ENCODE results near the gene COLEC12. TPM values are rescaled to one million over a fixed set of nuclear protein-coding genes. Genes with fewer than 3 reads are reported as not detected.

Gene COLEC12
- total RNA-seq, 1 experiment from 2014 or later = not detected

GRCh38 chr18:398935-399630, 101.4 kb downstream of the COLEC12 start:
- BruUV-seq (replicated peaks) = no TSS peak
- H2AFZ ChIP-seq = no peak overlapping the region
- DNase-seq = peak in 1 of 2 experiments; percentile 58
- intact Hi-C loops (cut with micrococcal nuclease; ENCODE audit: unreplicated experiment) = no loop called here
- peaks cover 71% of the 10 kb centered on the region for H3K27me3 ChIP-seq (ENCODE audit: insufficient read depth, low read depth)
- no peaks in the 10 kb centered on the region for H4K20me1 ChIP-seq (ENCODE audit: insufficient read depth)
- no peak overlapping the region for H3K27ac ChIP-seq
- H3K4me1 ChIP-seq (replicated peaks; ENCODE audit: insufficient read depth) = no peaks in the 10 kb centered on the region
- H3K36me3 ChIP-seq (ENCODE audit: low read depth) = no peaks in the 10 kb centered on the region
- peak overlapping the region; percentile 9; the same call in 1 of the 2 replicates for H3K4me2 ChIP-seq
- ChIA-PET POLR2A (ENCODE audit: unreplicated experiment) (no interaction called here), CTCF (no interaction called here)
- H3K79me2 ChIP-seq (ENCODE audit: low read depth) = no peaks in the 10 kb centered on the region
- no peak for TF ChIP-seq EZH2 (IDR thresholded peaks at IDR 0.05; ENCODE audit: low read depth)
- TF ChIP-seq, protein P1, sequence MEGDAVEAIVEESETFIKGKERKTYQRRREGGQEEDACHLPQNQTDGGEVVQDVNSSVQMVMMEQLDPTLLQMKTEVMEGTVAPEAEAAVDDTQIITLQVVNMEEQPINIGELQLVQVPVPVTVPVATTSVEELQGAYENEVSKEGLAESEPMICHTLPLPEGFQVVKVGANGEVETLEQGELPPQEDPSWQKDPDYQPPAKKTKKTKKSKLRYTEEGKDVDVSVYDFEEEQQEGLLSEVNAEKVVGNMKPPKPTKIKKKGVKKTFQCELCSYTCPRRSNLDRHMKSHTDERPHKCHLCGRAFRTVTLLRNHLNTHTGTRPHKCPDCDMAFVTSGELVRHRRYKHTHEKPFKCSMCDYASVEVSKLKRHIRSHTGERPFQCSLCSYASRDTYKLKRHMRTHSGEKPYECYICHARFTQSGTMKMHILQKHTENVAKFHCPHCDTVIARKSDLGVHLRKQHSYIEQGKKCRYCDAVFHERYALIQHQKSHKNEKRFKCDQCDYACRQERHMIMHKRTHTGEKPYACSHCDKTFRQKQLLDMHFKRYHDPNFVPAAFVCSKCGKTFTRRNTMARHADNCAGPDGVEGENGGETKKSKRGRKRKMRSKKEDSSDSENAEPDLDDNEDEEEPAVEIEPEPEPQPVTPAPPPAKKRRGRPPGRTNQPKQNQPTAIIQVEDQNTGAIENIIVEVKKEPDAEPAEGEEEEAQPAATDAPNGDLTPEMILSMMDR (conservative IDR thresholded peaks at IDR 0.05) = no peak
- no peaks in the 10 kb centered on the region for H3F3A ChIP-seq (ENCODE audit: insufficient read depth, low read depth)
- no peaks in the 10 kb centered on the region; the same call in 1 of the 2 replicates for H3K9me3 ChIP-seq (ENCODE audit: insufficient read depth, low read depth)
- no peaks in the 10 kb centered on the region for H3K9me2 ChIP-seq (ENCODE audit: insufficient read depth)
- H3K4me3 ChIP-seq = no peak overlapping the region

- Histone ChIP-seq H3K4me1 (replicated peaks; ENCODE audit: insufficient read depth) (no peaks in the 10 kb centered on the region), H3K4me2 (no peak overlapping the region), H3K36me3 (ENCODE audit: low read depth) (no peaks in the 10 kb centered on the region), H3K4me3 (no peak overlapping the region), H3K79me2 (ENCODE audit: low read depth) (no peaks in the 10 kb centered on the region), H3K9me2 (ENCODE audit: insufficient read depth) (no peaks in the 10 kb centered on the region), H3K27me3 (ENCODE audit: insufficient read depth, low read depth) (peaks cover 75% of the 10 kb centered on the region), H2AFZ (no peak overlapping the region), H3K9me3 (ENCODE audit: insufficient read depth, low read depth) (no peaks in the 10 kb centered on the region), H3K27ac (no peak overlapping the region), H3F3A (ENCODE audit: insufficient read depth, low read depth) (no peaks in the 10 kb centered on the region), H4K20me1 (ENCODE audit: insufficient read depth) (no peaks in the 10 kb centered on the region)
- intact Hi-C loops (cut with micrococcal nuclease; ENCODE audit: unreplicated experiment) = no loop called here
- DNase-seq = no peak
- TF ChIP-seq, protein P1 (conservative IDR thresholded peaks at IDR 0.05) = no peak
- TF ChIP-seq EZH2 (IDR thresholded peaks at IDR 0.05; ENCODE audit: low read depth) = no peak
- CTCF ChIA-PET = no interaction called here
- no TSS peak for BruUV-seq (replicated peaks)
- POLR2A ChIA-PET (ENCODE audit: unreplicated experiment) = no interaction called here
Observed at GRCh38 chr18:396556-396955, 103.9 kb downstream of the COLEC12 start.

GRCh38 chr18:396251-396555, 104.3 kb downstream of the COLEC12 start:
- Histone ChIP-seq H3K27me3 (ENCODE audit: insufficient read depth, low read depth) (peaks cover 78% of the 10 kb centered on the region), H3K36me3 (ENCODE audit: low read depth) (no peaks in the 10 kb centered on the region), H2AFZ (no peak overlapping the region), H3K9me2 (ENCODE audit: insufficient read depth) (no peaks in the 10 kb centered on the region), H3K9me3 (ENCODE audit: insufficient read depth, low read depth) (no peaks in the 10 kb centered on the region), H3K4me1 (replicated peaks; ENCODE audit: insufficient read depth) (no peaks in the 10 kb centered on the region), H3K27ac (no peak overlapping the region), H3F3A (ENCODE audit: insufficient read depth, low read depth) (no peaks in the 10 kb centered on the region), H4K20me1 (ENCODE audit: insufficient read depth) (no peaks in the 10 kb centered on the region), H3K79me2 (ENCODE audit: low read depth) (no peaks in the 10 kb centered on the region), H3K4me3 (no peak overlapping the region), H3K4me2 (no peak overlapping the region)
- TF ChIP-seq, protein P1 (conservative IDR thresholded peaks at IDR 0.05) = no peak
- TF ChIP-seq EZH2 (IDR thresholded peaks at IDR 0.05; ENCODE audit: low read depth) = no peak
- POLR2A ChIA-PET (ENCODE audit: unreplicated experiment) = no interaction called here
- CTCF ChIA-PET = no interaction called here
- DNase-seq = no peak
- intact Hi-C loops (cut with micrococcal nuclease; ENCODE audit: unreplicated experiment) = no loop called here
- BruUV-seq (replicated peaks) = no TSS peak
